Left ventricle myocardium inferior (tissue), 1 donor: ENCODE measurements around the gene SYNPO2. TPM values are rescaled to one million over a fixed set of nuclear protein-coding genes. Genes with fewer than 3 reads are reported as not detected.
A peak's percentile ranks its signal among the peaks of the same experiment; 100 is the strongest.
"Not testable (repeated sequence)": the region's sequence is repeated elsewhere in the genome, so short reads cannot be mapped to it uniquely, and the experiment has no call there.

Experiments
- DNase-seq: peaks from one replicate; pipeline ENCODE4 v3.0.0-alpha.2; 2020
- H3K27ac ChIP-seq: fragments of 200-600 bp; replicated peaks from 2 replicates; pipeline ENCODE4 v1.8.0; 2021
- H3K27me3 ChIP-seq: fragments of 200-600 bp; 2 replicates; pipeline ENCODE4 v1.8.0; 2021; ENCODE audit warnings: low read depth
- H3K36me3 ChIP-seq: fragments of 200-600 bp; 2 replicates; pipeline ENCODE4 v1.8.0; 2021
- H3K4me1 ChIP-seq: fragments of 200-600 bp; 2 replicates; pipeline ENCODE4 v1.8.0; 2021
- H3K4me3 ChIP-seq: fragments of 200-600 bp; 2 replicates; pipeline ENCODE4 v1.8.0; 2021; ENCODE audit warnings: mild to moderate bottlenecking, moderate library complexity
- H3K9me3 ChIP-seq: fragments of 200-600 bp; replicated peaks from 2 replicates; pipeline ENCODE4 v1.8.0; 2021
- CTCF ChIP-seq: fragments of 200-600 bp; IDR thresholded peaks from 2 replicates; pipeline ENCODE4 v1.8.0; 2021; ENCODE audit warnings: antibody characterized with exemption, mild to moderate bottlenecking, borderline replicate concordance
- intact Hi-C: fragments of 100-400 bp; cut with micrococcal nuclease; formaldehyde crosslinking; loops from one replicate; pipeline ENCODE4 v1.11.0; 2022
- total RNA-seq: library from RNA; stranded (reverse); fragmentation: NEBNext Ultra II Directional; extraction: Animal tissue kit (Norgen Biotek cat#: 25700); gene quantifications from one replicate; pipeline ENCODE4 v1.2.1, GENCODE V29; 2021
- donor health status: DM: no; HTN: yes; CAD: no; lungs with severe emphysema.

The SYNPO2 gene
- total RNA-seq, 1 donor from 2014 or later = 239 TPM

GRCh38 chr4:118995693-118996391, 107.2 kb downstream of the SYNPO2 start:
- no peaks in the 10 kb centered on the region for H3K9me3 ChIP-seq
- H3K36me3 ChIP-seq = no peaks in the 10 kb centered on the region
- intact Hi-C loops = no loop called here
- no peaks in the 10 kb centered on the region for H3K27me3 ChIP-seq
- H3K4me1 ChIP-seq = peaks cover 88% of the 10 kb centered on the region
- peak overlapping the region; percentile 13 for H3K27ac ChIP-seq
- DNase-seq = no peak
- no peak for TF ChIP-seq CTCF
- H3K4me3 ChIP-seq = no peak overlapping the region

- no peaks in the 10 kb centered on the region for H3K9me3 ChIP-seq
- peak overlapping the region; percentile 84 for H3K27ac ChIP-seq
- peaks cover 86% of the 10 kb centered on the region for H3K4me1 ChIP-seq
- no peaks in the 10 kb centered on the region for H3K27me3 ChIP-seq
- TF ChIP-seq CTCF = no peak
- H3K36me3 ChIP-seq = no peaks in the 10 kb centered on the region
- DNase-seq = no peak
- no peak overlapping the region for H3K4me3 ChIP-seq
- intact Hi-C loops = no loop called here
These were observed 108.9 kb downstream of the SYNPO2 start for GRCh38 chr4:118997601-118998000.

- H3K4me3 ChIP-seq = peak overlapping the region; percentile 41
- intact Hi-C loops = no loop called here
These were observed 111.3 kb downstream of the SYNPO2 start for GRCh38 chr4:118999919-119000318.

GRCh38 chr4:119000400-119000799, 111.7 kb downstream of the SYNPO2 start:
- no peak for TF ChIP-seq CTCF
- Histone ChIP-seq H3K27me3 (no peaks in the 10 kb centered on the region), H3K27ac (peak overlapping the region; percentile 84), H3K9me3 (no peaks in the 10 kb centered on the region), H3K36me3 (no peaks in the 10 kb centered on the region), H3K4me1 (peaks cover 72% of the 10 kb centered on the region), H3K4me3 (peak overlapping the region; percentile 41)
- intact Hi-C loops = no loop called here
- peak; percentile 29 for DNase-seq

More at GRCh38 chr4:118999919-119000318, 111.3 kb downstream of the SYNPO2 start:
- Histone ChIP-seq H3K27me3 (no peaks in the 10 kb centered on the region), H3K4me1 (peaks cover 76% of the 10 kb centered on the region), H3K27ac (peak overlapping the region; percentile 84), H3K9me3 (no peaks in the 10 kb centered on the region), H3K36me3 (no peaks in the 10 kb centered on the region)
- no peak for DNase-seq
- TF ChIP-seq CTCF = no peak

GRCh38 chr4:119002476-119002875, 113.8 kb downstream of the SYNPO2 start:
- H3K9me3 ChIP-seq = no peaks in the 10 kb centered on the region
- H3K27me3 ChIP-seq = no peaks in the 10 kb centered on the region
- no peak for DNase-seq
- intact Hi-C loops = no loop called here
- no peak overlapping the region for H3K4me3 ChIP-seq
- no peaks in the 10 kb centered on the region for H3K36me3 ChIP-seq
- H3K27ac ChIP-seq = peak overlapping the region; percentile 84
- peaks cover 71% of the 10 kb centered on the region for H3K4me1 ChIP-seq
- no peak for TF ChIP-seq CTCF

GRCh38 chr4:119003001-119003400, 114.3 kb downstream of the SYNPO2 start:
- intact Hi-C loops, DNase-seq, H3K9me3 ChIP-seq, H3K4me3 ChIP-seq, H3K27me3 ChIP-seq, H3K36me3 ChIP-seq: not testable (repeated sequence)
- Histone ChIP-seq H3K27ac (peak overlapping the region; percentile 84), H3K4me1 (peaks cover 71% of the 10 kb centered on the region)
